WI38 (cell line): ENCODE measurements around the gene IL11RA.

Experiments used
- H3K4me3 ChIP-seq: 2 replicates; pipeline ENCODE4 v1.5.1; 2011; ENCODE audit warnings: low read depth, mild to moderate bottlenecking, control low read depth, low read length
- TF ChIP-seq, protein P1 (sequence below): IDR thresholded peaks from 2 replicates; pipeline ENCODE4 v1.5.1; 2012; ENCODE audit warnings: low read depth, mild to moderate bottlenecking, control low read depth, low read length

Gene IL11RA

DNA sequence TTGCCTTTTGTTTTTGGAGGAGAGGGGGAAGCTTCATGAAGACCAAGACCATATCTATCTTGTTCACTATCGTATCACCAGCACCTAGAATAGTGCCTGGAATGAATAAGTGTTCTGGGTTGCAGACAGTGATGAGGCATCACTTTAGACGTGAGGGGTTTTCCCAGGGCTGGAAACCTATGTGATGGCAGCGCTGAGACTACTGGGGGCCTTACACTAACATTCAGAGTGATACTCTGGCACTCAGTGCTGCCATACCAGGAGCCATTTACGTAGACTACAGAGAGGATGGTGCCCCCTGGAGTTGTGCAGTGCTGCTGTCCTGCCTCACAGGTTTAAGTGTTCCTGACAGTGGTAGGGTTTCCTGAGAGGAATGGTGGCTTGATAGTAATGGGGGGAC is 32.2 kb downstream of the IL11RA start:
- H3K4me3 ChIP-seq = no peak overlapping the region
- TF ChIP-seq, protein P1, sequence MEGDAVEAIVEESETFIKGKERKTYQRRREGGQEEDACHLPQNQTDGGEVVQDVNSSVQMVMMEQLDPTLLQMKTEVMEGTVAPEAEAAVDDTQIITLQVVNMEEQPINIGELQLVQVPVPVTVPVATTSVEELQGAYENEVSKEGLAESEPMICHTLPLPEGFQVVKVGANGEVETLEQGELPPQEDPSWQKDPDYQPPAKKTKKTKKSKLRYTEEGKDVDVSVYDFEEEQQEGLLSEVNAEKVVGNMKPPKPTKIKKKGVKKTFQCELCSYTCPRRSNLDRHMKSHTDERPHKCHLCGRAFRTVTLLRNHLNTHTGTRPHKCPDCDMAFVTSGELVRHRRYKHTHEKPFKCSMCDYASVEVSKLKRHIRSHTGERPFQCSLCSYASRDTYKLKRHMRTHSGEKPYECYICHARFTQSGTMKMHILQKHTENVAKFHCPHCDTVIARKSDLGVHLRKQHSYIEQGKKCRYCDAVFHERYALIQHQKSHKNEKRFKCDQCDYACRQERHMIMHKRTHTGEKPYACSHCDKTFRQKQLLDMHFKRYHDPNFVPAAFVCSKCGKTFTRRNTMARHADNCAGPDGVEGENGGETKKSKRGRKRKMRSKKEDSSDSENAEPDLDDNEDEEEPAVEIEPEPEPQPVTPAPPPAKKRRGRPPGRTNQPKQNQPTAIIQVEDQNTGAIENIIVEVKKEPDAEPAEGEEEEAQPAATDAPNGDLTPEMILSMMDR = no peak

DNA sequence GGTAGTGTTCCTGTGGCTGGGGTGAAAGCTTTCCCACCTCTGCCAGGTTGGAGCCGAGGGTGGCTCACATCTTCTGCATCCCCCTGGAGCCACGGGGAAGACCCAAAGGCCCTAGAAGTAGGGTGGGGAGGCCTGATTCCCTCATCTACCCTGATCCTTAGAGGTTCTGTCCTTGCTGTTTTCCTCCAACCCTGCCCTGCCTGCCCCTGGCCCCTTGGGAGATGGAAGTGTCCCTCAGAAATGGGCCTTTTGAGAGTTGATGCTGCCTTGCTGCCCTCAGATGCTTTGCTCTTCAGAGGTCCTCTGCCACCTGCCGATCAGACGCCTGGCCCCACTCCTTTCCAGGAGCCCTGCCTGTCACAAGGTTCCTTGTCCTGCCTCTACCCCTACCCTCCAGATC is 32.8 kb downstream of the IL11RA start:
- TF ChIP-seq, protein P1 = no peak
- no peak overlapping the region for H3K4me3 ChIP-seq

DNA sequence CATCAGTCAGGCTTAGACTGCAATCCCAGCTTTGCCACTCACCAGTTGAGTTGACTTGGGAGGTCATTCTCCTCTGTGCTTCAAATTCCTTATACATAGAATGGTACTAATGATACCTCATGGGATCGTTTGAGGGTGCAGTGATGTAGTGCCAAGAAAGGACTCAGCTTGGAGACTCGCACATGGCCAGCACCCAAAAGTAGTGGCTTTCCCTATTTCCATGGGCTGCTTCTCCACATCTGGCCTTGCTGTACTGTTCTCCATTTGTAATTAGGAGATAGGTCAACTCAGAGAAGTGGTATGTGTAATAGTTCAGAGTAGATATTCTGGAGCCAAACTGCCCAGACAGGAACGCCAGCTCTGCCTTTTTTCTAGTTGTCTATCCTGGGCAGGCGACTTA is 33.6 kb downstream of the IL11RA start:
- TF ChIP-seq, protein P1 = no peak
- H3K4me3 ChIP-seq = no peak overlapping the region

DNA sequence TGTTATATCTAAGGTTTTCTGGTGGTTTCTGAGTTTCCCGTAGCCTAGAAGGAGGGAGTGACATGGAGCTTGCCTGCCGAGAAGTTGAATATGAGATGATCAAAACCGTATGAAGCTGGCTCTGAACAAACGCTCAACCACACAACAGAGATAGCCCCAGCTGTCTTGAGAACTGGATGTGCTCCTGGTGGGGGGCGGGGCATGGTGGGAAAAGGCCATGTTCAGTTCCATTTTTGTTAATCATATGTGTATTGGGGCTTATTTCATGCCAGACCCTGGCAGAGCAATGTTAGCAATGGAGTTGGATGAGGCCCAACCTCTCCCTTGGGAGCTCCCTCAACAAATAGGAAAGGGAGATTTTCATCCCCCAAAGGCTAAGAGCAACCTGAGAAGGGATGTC is 34.2 kb downstream of the IL11RA start:
- TF ChIP-seq, protein P1 = no peak
- no peak overlapping the region for H3K4me3 ChIP-seq

DNA sequence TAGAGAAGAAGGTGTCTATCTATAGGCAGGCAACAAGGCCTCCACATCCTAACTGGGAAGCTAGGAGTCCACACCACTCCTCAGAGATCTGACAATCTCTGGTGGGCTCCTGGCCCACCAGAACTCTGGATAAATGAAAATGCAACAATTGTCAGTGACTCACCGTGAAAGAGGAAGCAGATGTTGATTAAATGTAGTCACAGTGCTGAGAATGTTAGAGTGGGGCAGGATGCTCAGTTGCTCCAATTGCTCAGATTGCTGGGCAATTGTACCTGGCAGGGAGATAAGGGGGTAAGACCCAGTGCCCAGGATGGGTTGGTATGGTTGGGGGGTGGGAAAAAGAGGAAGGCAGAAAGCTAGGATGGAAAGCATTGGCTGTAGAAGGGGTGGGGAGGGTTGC is 34.7 kb downstream of the IL11RA start:
- no peak overlapping the region for H3K4me3 ChIP-seq

DNA sequence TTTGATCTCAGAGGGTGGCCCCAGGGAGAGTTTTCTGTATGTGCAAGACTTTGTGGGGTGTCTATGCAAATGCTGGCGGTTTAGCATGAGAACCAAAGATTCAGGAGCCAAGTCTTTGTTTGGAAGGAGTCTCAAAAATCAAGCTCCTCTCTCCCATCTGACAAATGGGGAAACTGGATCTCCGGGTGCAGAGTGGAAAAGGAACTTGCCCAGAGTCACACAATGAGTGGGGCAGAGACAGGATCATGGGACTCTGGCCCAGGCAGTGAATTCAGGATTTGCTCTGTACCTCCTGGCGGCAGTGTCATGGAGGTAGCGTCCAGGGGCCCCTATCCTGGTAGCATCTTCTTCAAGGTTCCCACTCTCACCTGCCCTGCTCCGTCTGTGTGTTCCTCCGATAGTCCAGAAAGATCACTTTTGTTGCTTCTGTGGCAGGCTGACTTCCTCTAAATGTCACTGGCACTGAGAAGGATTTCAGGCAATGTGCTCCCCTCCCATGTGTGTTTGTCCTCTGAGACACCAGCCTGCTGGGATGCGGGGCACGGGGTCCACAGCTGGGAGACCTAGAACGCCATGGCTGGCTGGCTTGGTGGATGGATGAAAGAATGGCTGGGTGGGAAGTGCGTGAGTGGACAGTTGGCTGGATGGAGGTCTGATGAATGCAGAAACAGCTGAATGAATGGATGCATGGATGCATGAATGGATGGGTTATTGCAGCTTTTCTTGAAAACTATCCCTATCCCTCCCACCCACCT is 35.5 kb downstream of the IL11RA start:
- H3K4me3 ChIP-seq = no peak overlapping the region
- TF ChIP-seq, protein P1 = no peak

More for the DNA sequence above, 34.7 kb downstream of the IL11RA start:
- TF ChIP-seq, protein P1 = no peak

DNA sequence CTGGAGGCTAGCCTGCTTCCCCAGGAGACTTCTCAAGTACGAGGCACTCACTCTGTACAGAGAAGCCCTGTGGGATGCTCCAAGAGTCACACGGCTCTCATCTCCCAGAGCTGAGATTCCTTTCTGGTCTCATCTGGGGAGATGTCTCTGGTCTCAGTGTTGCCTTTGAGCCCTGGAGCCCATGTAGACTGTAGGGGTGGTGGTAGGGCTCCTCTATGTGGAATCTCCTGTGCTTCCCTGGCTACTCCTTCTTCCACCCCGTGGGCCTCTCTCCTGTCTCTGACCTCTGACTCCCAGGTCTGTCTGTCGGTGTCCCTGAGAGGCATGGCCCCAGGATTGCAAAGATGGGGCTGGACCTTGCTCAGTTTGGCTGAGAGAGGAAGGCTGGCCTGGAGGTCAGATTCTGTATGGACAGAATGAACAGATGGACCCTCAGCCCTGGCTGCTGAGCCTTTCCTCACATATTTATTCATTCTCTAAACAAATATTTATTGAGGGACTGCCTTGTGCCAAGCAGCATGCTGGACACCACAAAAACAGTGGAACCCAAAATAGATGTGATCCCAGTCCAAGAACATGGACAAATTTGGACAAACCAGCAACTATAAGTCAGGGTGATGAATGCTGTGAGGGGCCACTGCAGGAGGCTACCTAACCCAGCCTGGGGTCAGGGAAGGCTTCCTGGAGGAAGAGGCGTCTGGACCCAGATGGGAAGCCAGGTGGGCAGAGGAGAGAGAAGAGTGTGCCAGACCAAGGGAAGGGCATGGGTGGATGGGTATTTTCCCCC is 36.5 kb downstream of the IL11RA start:
- TF ChIP-seq, protein P1 = no peak
- H3K4me3 ChIP-seq = no peak overlapping the region
